ENCODE results near the gene STAB1.

GRCh38 chr3:52507359-52507758, 12.2 kb downstream of the STAB1 start:
- no peak for TF ChIP-seq CTCF (conservative IDR thresholded peaks at IDR 0.05; ENCODE audit: low read length)
- TF ChIP-seq EZH2phosphoT487 (IDR thresholded peaks at IDR 0.05; ENCODE audit: borderline replicate concordance), result no peak

Data from Loucy (cell line).